ENCODE results near the gene METAP2. TPM values are rescaled to one million over a fixed set of nuclear protein-coding genes. Genes with fewer than 3 reads are reported as not detected.

The METAP2 gene
- total RNA-seq, 2 donors from 2014 or later, result 40.8 to 52.1 TPM

DNA sequence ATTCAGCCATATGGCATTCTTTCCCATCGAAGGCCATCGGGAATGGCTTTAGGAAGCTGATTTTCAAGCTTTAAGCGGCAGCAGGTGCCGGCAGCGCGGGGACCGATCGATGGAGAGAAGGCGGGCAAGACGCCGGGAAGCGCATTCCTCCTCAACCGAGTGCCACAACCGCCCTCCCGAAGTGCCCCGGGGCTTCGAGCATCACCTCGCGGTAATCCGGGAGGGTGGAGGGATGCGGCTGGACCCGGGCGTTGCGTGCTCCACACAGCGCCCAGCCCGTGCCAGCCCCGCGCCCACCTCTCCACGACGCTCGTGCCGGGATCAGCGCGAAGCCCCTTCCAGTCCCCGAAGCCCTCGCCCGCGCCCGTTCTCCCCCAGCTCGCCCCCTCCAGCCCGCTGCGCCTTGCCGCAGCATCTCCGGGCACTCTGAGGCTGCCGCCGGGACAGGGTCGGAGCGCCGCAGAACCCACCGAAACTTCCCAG lies 74.1 kb downstream of the METAP2 start:
- H3K27ac ChIP-seq, result peak overlapping the region; percentile 79 to 86
- no peaks in the 10 kb centered on the region for H3K27me3 ChIP-seq
- H3K9me3 ChIP-seq, result peaks cover 0 to 11% of the 10 kb centered on the region in 2 donors
- TF ChIP-seq, protein P1, sequence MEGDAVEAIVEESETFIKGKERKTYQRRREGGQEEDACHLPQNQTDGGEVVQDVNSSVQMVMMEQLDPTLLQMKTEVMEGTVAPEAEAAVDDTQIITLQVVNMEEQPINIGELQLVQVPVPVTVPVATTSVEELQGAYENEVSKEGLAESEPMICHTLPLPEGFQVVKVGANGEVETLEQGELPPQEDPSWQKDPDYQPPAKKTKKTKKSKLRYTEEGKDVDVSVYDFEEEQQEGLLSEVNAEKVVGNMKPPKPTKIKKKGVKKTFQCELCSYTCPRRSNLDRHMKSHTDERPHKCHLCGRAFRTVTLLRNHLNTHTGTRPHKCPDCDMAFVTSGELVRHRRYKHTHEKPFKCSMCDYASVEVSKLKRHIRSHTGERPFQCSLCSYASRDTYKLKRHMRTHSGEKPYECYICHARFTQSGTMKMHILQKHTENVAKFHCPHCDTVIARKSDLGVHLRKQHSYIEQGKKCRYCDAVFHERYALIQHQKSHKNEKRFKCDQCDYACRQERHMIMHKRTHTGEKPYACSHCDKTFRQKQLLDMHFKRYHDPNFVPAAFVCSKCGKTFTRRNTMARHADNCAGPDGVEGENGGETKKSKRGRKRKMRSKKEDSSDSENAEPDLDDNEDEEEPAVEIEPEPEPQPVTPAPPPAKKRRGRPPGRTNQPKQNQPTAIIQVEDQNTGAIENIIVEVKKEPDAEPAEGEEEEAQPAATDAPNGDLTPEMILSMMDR (IDR thresholded peaks at IDR 0.05), result no peak
- H3K4me3 ChIP-seq, result peak overlapping the region; percentile 67 to 77
- peaks cover 0 to 6% of the 10 kb centered on the region in 2 donors for H3K4me1 ChIP-seq
- H3K36me3 ChIP-seq, result no peaks in the 10 kb centered on the region
- DNase-seq (ENCODE audit: low spot score), result no peak

DNA sequence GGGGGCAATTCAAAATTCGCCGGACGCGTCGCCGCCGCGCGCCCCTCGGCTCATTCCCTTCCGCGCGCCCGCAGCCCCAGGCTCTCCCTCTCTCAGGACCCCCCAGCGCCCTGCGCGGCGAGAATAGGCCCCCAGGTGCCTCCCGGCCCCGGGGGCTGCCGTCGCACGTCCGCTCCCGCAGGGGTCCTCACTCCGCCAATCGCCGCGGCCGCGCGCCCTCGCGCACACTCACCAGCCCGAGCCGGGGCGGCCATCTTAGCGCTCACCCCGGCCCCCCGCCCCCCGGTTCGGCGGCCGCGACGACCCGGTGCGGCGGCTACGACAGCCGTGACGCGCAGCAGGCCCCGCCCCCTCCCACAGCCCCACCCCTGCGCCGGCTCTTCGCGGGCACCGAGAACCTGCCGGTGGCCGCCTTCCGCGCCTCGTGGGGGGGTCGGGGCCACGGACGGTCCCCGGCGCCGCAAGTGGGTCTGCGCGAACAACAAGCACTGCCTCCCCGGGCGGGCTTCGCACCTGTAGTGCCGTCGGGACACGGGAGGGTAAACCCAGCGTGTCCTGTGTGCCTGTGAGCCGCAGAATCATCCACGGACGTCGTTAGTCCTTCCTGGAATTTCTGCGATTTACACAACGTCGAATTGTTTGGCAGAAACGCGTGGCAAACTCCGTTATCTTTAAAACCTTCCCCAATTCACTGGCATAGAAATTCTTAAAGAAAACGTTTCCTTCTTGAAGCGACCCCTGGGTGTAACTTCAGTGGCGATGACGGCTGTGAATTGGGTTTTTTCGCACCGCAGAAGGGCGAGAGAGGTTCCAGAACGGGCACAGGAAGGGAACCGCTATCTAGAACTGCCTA lies 74.8 kb downstream of the METAP2 start:
- no peaks in the 10 kb centered on the region for H3K27me3 ChIP-seq

DNA sequence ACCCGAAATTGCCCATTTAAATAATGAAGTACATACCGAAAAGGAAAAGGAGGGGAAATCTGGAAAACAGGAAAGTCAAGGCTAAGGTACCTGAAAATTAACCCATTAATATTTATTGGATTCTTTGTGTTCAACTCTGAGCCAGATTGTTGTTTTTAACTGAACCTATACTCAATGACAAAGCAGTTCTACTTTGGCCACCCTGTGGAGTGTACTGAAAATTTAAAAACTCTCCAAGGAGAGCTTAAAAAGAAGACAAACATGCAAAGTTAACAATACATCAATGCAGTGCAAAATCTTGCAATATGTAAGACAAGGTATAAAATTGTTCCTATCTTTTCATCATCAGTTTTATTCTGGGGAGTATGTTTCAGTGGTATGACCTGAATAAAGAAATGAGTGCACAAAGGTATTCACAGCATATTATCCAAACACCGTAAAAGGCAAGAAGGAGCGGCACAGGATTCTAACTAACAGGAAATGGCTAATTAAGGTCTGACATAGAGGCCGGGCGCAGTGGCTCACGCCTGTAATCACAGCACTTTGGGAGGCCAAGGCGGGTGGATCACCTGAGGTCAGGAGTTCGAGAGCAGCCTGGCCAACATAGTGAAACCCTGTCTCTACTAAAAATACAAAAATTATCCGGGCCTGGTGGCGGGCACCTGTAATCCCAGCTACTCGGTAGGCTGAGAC lies 75.6 kb downstream of the METAP2 start:
- H3K27ac ChIP-seq, result peak overlapping the region in 1 of 2 donors; percentile 86
- no peaks in the 10 kb centered on the region for H3K36me3 ChIP-seq
- no peak for DNase-seq (ENCODE audit: low spot score)
- H3K27me3 ChIP-seq, result no peaks in the 10 kb centered on the region
- peaks cover 0 to 11% of the 10 kb centered on the region in 2 donors for H3K9me3 ChIP-seq
- TF ChIP-seq, protein P1 (IDR thresholded peaks at IDR 0.05), result no peak
- peak overlapping the region; percentile 67 to 77 for H3K4me3 ChIP-seq
- H3K4me1 ChIP-seq, result peaks cover 0 to 6% of the 10 kb centered on the region in 2 donors

More for the DNA sequence above, 74.8 kb downstream of the METAP2 start:
- no peak for DNase-seq (ENCODE audit: low spot score)
- peak overlapping the region; percentile 79 to 86 for H3K27ac ChIP-seq
- H3K36me3 ChIP-seq, result no peaks in the 10 kb centered on the region
- peaks cover 0 to 6% of the 10 kb centered on the region in 2 donors for H3K4me1 ChIP-seq
- peaks cover 0 to 11% of the 10 kb centered on the region in 2 donors for H3K9me3 ChIP-seq
- H3K4me3 ChIP-seq, result peak overlapping the region; percentile 67 to 77
- TF ChIP-seq, protein P1 (IDR thresholded peaks at IDR 0.05), result no peak

DNA sequence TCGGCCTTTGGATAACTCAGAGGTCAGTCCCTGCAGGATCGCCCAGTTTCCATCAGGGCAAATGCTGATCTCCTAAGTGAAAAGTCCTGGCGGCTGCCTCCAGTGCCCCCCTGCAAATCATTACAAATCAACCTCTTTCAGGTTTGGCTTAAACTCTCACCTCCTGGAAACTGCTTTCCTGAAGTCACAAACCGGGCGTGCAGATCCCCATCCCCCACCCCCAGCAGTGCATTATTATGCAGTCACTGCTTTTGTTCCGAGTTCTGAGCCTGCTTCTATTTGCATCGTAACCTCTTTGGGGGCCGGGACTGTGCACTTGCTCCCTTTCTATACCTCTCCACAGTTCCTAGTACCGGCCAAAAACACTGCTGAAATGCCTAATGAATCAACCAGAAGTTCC lies 77.4 kb downstream of the METAP2 start, which contains the start of gene USP44:
Gene USP44 (minus strand): TSS at position 172 of the 400 bp plus-strand sequence. CDS start 17,220 bp downstream, outside the sequence.
- Histone ChIP-seq H3K4me3 (no peak within 1 kb of the TSS), H3K4me1 (peaks cover 0 to 6% of the 10 kb centered on the region in 2 donors), H3K36me3 (no peaks in the 10 kb centered on the region), H3K9me3 (peaks cover 0 to 11% of the 10 kb centered on the region in 2 donors), H3K27me3 (no peaks in the 10 kb centered on the region), H3K27ac (no peak within 1 kb of the TSS)
- TF ChIP-seq, protein P1 (IDR thresholded peaks at IDR 0.05), result no peak
- no peak for DNase-seq (ENCODE audit: low spot score)

DNA sequence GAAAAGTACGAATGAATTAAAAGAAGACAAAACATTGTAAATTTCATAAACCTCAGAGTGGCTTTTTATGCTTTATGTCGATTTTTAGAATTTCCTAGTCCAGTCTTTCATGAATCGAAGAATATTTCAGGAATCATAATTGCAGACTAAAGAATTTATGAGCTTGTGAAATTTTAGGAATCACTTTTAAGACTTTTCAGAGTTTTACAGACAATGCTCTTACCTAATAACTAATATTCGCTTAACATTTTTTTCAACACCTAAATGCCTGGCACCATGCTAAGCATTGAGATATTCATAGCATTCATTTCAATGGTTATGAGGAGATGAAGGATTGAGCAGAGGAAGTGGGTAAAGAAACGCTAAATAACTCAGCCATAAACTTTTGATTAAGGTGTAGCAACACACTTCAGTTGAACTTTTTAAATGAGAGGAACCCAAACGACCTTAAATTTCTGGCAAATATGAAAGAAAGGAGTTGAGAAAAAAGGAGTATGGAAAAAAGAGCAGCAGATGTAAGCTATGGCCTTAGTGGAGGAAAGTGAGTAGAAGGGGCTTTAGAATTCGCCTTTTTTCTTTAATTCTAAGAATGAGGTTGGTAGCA lies 78.1 kb downstream of the METAP2 start:
- Histone ChIP-seq H3K27me3 (no peaks in the 10 kb centered on the region), H3K4me3 (no peak overlapping the region), H3K4me1 (peaks cover 0 to 6% of the 10 kb centered on the region in 2 donors), H3K36me3 (no peaks in the 10 kb centered on the region), H3K9me3 (peaks cover 0 to 11% of the 10 kb centered on the region in 2 donors), H3K27ac (no peak overlapping the region)
- DNase-seq (ENCODE audit: low spot score), result no peak
- TF ChIP-seq, protein P1 (IDR thresholded peaks at IDR 0.05), result no peak

Data from right atrium auricular region (tissue), 2 donors.